GM18517 (cell line): ENCODE results near the gene HP1BP3.
"Not testable (repeated sequence)": the region's sequence is repeated elsewhere in the genome, so short reads cannot be mapped to it uniquely, and the experiment has no call there.

Experiments used
- ATAC-seq: cut with Tn5 transposase; IDR thresholded peaks from one replicate; pipeline ENCODE4 v1.9.1; 2021; ENCODE audit warnings: mild to moderate bottlenecking, moderate library complexity; ENCODE audit not compliant: unreplicated experiment

HP1BP3 gene

GRCh38 chr1:20728371-20729154 lies 58.5 kb downstream of the HP1BP3 start:
- no peak for ATAC-seq

- no peak for ATAC-seq
Observed at GRCh38 chr1:20727746-20728316, 59.3 kb downstream of the HP1BP3 start.

GRCh38 chr1:20726932-20727745 lies 60.0 kb downstream of the HP1BP3 start:
- ATAC-seq: no peak

- ATAC-seq: no peak
Observed at GRCh38 chr1:20726118-20726911, 60.8 kb downstream of the HP1BP3 start.

GRCh38 chr1:20725189-20726117 lies 61.7 kb downstream of the HP1BP3 start:
- ATAC-seq: no peak

- ATAC-seq: no peak
Observed at GRCh38 chr1:20724364-20725188, 62.5 kb downstream of the HP1BP3 start.

GRCh38 chr1:20723537-20724363 lies 63.4 kb downstream of the HP1BP3 start:
- ATAC-seq: no peak

GRCh38 chr1:20723159-20723536 lies 64.0 kb downstream of the HP1BP3 start:
- no peak for ATAC-seq

GRCh38 chr1:20721117-20722061 lies 65.7 kb downstream of the HP1BP3 start:
- no peak for ATAC-seq

GRCh38 chr1:20720631-20721091 lies 66.4 kb downstream of the HP1BP3 start:
- ATAC-seq: no peak

- no peak for ATAC-seq
Observed at GRCh38 chr1:20719871-20720620, 67.1 kb downstream of the HP1BP3 start.

GRCh38 chr1:20719261-20719660 lies 67.8 kb downstream of the HP1BP3 start:
- no peak for ATAC-seq

- not testable (repeated sequence) for ATAC-seq
Observed at GRCh38 chr1:20718343-20718882, 68.7 kb downstream of the HP1BP3 start.

- no peak for ATAC-seq
Observed at GRCh38 chr1:20717452-20718342, 69.4 kb downstream of the HP1BP3 start, which contains the start of gene KIF17. KIF17 (minus strand) TSS chr1:20718007; CDS start chr1:20717706, 301 bp downstream.

GRCh38 chr1:20716232-20716631 lies 70.9 kb downstream of the HP1BP3 start:
- no peak for ATAC-seq
